NCI-H1092 treated with DMSO at 0.1 percent for 48 hours (cell line): ENCODE data around the gene FAM219B.
"Not testable (repeated sequence)": the region's sequence is repeated elsewhere in the genome, so short reads cannot be mapped to it uniquely, and the experiment has no call there.

Source experiments
- DNase-seq: peaks from one replicate; lab custom pipeline; 2025; lab: John Stamatoyannopoulos, UW

The FAM219B gene

GRCh38 chr15:74906450-74907162 lies at the start of gene FAM219B:
TSS of gene FAM219B (minus strand) at chr15:74906851. CDS start at chr15:74906800, 51 bp downstream.
- peak; percentile 69 for DNase-seq

- DNase-seq, result peak; percentile 62
Measured at GRCh38 chr15:74955796-74956647, 49.4 kb upstream of the FAM219B start.

GRCh38 chr15:74955017-74955416 lies 48.4 kb upstream of the FAM219B start:
- DNase-seq, result no peak

- no peak for DNase-seq
Measured at GRCh38 chr15:74954515-74954914, 47.9 kb upstream of the FAM219B start.

GRCh38 chr15:74951006-74951405 lies 44.4 kb upstream of the FAM219B start:
- no peak for DNase-seq

GRCh38 chr15:74950078-74950908 lies 43.6 kb upstream of the FAM219B start:
- DNase-seq, result peak; percentile 57

GRCh38 chr15:74937590-74938371 lies 31.1 kb upstream of the FAM219B start, which contains the start of gene COX5A:
TSS of gene COX5A (minus strand) at chr15:74938073. CDS start at chr15:74938014, 59 bp downstream.
- DNase-seq, result peak; percentile 90

GRCh38 chr15:74937272-74937589 lies 30.6 kb upstream of the FAM219B start:
- DNase-seq, result peak; percentile 21

- not testable (repeated sequence) for DNase-seq
Measured at GRCh38 chr15:74935193-74935592, 28.5 kb upstream of the FAM219B start.

- DNase-seq, result no peak
Measured at GRCh38 chr15:74933573-74933972, 26.9 kb upstream of the FAM219B start.

- DNase-seq, result no peak
Measured at GRCh38 chr15:74928771-74929198, 22.1 kb upstream of the FAM219B start.

- DNase-seq, result no peak
Measured at GRCh38 chr15:74924525-74924924, 17.9 kb upstream of the FAM219B start.

GRCh38 chr15:74920456-74920855 lies 13.8 kb upstream of the FAM219B start:
- DNase-seq, result no peak

- no peak for DNase-seq
Measured at GRCh38 chr15:74917676-74918075, 11.0 kb upstream of the FAM219B start.

GRCh38 chr15:74913799-74914198 lies 7.1 kb upstream of the FAM219B start:
- DNase-seq, result not testable (repeated sequence)

- no peak for DNase-seq
Measured at GRCh38 chr15:74913041-74913440, 6.4 kb upstream of the FAM219B start.

- DNase-seq, result no peak
Measured at GRCh38 chr15:74908635-74909034, 2.0 kb upstream of the FAM219B start.

- no peak for DNase-seq
Measured at GRCh38 chr15:74907163-74907870, 666 bp upstream of the FAM219B start.

- peak; percentile 32 for DNase-seq
Measured at GRCh38 chr15:74906067-74906449, 593 bp downstream of the FAM219B start.

GRCh38 chr15:74904190-74904805 lies 2.4 kb downstream of the FAM219B start:
- no peak for DNase-seq
